Lung (tissue), 12 donors: ENCODE measurements around the gene APOM. TPM values are rescaled to one million over a fixed set of nuclear protein-coding genes. Genes with fewer than 3 reads are reported as not detected.

Experiments
- ATAC-seq: fragments of 200-7000 bp; cut with Tn5 transposase; one replicate; pipeline ENCODE4 v1.9.1; 2020; ENCODE audit warnings: moderate number of reproducible peaks; ENCODE audit not compliant: insufficient read depth, low FRiP score
- DNase-seq, 3 donors: peaks; one replicate each; pipeline ENCODE4 v3.0.0-alpha.2; 2013 to 2017
- H3K27ac ChIP-seq, 2 donors: one replicate each; pipeline ENCODE4 v1.5.1; 2013; ENCODE audit warnings: mild to moderate bottlenecking in 2 of 2, moderate library complexity in 2 of 2, control low read depth in 1 of 2, inconsistent platforms in 1 of 2, low read depth in 1 of 2, low read length in 1 of 2
- H3K27me3 ChIP-seq, 3 donors: one replicate each; pipeline ENCODE4 v1.5.1; 2013; ENCODE audit warnings: low read length in 2 of 3; ENCODE audit not compliant: control insufficient read depth in 3 of 3, insufficient read depth in 3 of 3
- H3K36me3 ChIP-seq, 4 donors: one replicate each; pipeline ENCODE4 v1.5.1; 2013; ENCODE audit warnings: low read length in 4 of 4, mild to moderate bottlenecking in 1 of 4, moderate library complexity in 1 of 4; ENCODE audit not compliant: control insufficient read depth in 4 of 4, insufficient read depth in 4 of 4
- H3K4me1 ChIP-seq, 5 donors: one replicate each; pipeline ENCODE4 v1.5.1; 2013; ENCODE audit warnings: low read length in 5 of 5, mild to moderate bottlenecking in 2 of 5, moderate library complexity in 1 of 5; ENCODE audit not compliant: control insufficient read depth in 5 of 5, insufficient read depth in 5 of 5
- H3K4me3 ChIP-seq: one replicate; pipeline ENCODE4 v1.5.1; 2013; ENCODE audit warnings: mild to moderate bottlenecking, control low read depth, moderate library complexity
- H3K9ac ChIP-seq, 2 donors: one replicate each; pipeline ENCODE4 v1.5.1; 2013; ENCODE audit warnings: low read length in 2 of 2, control low read depth in 1 of 2; ENCODE audit not compliant: insufficient read depth in 1 of 2
- H3K9me3 ChIP-seq, 4 donors: one replicate each; pipeline ENCODE4 v1.5.1; 2013; ENCODE audit warnings: low read length in 3 of 4, mild to moderate bottlenecking in 1 of 4, moderate library complexity in 1 of 4; ENCODE audit not compliant: control insufficient read depth in 4 of 4, insufficient read depth in 3 of 4
- WGBS, 2 donors: extraction: QIAGEN DNeasy Blood & Tissue Kit; methylation state at CpG; one replicate each; pipeline ENCODE4 v1.1.7; 2013; 5-methylcytosine and 5-hydroxymethylcytosine counted together
- polyA plus RNA-seq, 2 donors: library from polyadenylated mRNA; stranded (reverse); fragments of 200-250 nt; gene quantifications; one replicate each; pipeline ENCODE4 v1.2.1, GENCODE V29; 2013
- total RNA-seq, 2 donors: library from RNA; depleted of rRNA in 1 of 2; stranded (reverse); fragments of >200 nt in 1 of 2; gene quantifications; one replicate each; pipeline ENCODE4 v1.2.1, GENCODE V29; 2014 to 2021
- TF ChIP-seq, protein P1 (sequence below): IDR thresholded peaks from 2 replicates; pipeline ENCODE4 v1.5.1; 2012; ENCODE audit warnings: mild to moderate bottlenecking; ENCODE audit errors: control extremely low read depth, extremely low read depth
- donor health status: control.
- donor health status: control.
- donor health status: Bipolar disorder and iron deficiency.
- donor health status: healthy.
- donor health status: DM: yes; HTN: yes; CAD: no.

The APOM gene
- total and polyA plus RNA-seq, 4 donors = 1.3 to 8.8 (median 2.3) TPM

DNA sequence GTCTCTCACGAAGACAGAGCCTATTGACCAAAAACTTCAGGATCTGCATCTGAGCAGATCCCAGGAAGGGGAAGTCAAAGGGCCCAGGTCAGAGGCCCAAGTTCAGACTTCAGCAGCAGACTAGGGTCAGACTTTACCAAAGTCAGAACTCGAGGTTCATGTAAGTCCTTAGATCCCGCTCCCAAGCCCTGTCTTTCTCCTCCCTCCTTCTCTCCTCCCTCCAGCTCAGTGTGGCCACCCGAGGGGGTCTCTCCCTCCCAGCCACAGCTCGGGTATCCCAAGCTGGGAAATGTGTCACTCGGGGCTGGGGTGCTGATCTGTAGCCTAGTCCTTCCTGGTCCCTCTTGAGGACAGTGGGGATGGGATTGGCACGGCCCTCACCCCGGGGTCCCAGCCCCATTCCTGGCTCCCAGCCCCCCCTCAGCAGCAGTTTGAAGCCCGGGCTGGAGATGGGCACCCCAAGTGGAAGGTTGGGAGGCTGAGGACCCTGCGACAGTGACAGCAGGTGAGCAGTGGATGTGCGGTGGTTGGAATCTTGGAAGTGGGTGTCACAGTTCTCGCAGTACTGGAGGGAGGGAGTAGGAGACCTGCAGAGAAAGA, 6.5 kb downstream of the APOM start:
- Histone ChIP-seq H3K27me3 (no peaks in the 10 kb centered on the region), H3K36me3 (peaks cover 3 to 18% (median 10%) of the 10 kb centered on the region in 4 donors), H3K27ac (no peak overlapping the region), H3K9me3 (no peaks in the 10 kb centered on the region), H3K9ac (no peak overlapping the region), H3K4me1 (peaks cover 8 to 57% (median 16%) of the 10 kb centered on the region in 5 donors), H3K4me3 (no peak overlapping the region)
- TF ChIP-seq, protein P1, sequence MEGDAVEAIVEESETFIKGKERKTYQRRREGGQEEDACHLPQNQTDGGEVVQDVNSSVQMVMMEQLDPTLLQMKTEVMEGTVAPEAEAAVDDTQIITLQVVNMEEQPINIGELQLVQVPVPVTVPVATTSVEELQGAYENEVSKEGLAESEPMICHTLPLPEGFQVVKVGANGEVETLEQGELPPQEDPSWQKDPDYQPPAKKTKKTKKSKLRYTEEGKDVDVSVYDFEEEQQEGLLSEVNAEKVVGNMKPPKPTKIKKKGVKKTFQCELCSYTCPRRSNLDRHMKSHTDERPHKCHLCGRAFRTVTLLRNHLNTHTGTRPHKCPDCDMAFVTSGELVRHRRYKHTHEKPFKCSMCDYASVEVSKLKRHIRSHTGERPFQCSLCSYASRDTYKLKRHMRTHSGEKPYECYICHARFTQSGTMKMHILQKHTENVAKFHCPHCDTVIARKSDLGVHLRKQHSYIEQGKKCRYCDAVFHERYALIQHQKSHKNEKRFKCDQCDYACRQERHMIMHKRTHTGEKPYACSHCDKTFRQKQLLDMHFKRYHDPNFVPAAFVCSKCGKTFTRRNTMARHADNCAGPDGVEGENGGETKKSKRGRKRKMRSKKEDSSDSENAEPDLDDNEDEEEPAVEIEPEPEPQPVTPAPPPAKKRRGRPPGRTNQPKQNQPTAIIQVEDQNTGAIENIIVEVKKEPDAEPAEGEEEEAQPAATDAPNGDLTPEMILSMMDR = no peak
- WGBS, 2 donors = 87 to 89% methylated on average over 10 to 12 of the region's 12 CpGs
- DNase-seq = no peak
- ATAC-seq = no peak

DNA sequence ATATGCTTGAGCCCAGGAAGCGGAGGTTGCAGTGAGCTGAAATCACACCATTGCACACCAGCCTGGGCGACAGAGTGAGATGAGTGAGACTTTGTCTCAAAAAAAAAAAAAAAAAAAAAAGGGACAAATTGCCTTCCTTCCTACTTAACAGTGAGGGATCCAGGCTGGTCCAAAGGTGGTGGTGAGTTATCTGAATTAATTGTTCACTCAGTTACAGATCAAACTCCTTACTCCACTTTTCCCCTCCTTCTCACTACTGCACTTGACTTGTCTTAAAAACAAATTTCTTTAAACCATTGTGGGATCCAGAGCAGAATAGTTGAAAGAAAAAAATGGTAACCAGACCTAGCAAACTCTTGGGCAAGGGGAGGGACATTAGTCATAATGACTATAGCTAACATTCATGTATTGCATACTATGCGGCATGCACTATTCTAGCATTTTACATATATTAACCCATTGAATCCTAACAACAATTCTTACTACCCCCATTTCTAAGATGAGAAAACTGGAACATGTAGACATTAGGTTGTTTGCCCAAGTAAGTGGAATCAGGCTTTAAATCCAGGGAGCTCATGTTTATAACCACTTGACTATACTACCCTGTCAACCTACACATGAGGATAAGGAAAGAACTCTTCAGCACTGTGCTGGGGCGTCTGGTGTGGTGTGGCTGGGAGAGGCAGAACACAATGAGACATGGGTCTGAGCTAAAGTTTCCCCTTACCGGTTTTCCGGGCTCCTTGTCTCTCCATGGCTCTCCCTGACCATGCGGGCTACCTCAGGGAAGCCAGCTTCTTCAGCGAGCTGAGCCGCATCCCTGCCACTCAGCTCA, 7.6 kb downstream of the APOM start:
- H3K36me3 ChIP-seq = peaks cover 0 to 22% (median 14%) of the 10 kb centered on the region in 4 donors
- H3K9ac ChIP-seq = peak overlapping the region; percentile 4 to 84
- peaks cover 8 to 54% (median 16%) of the 10 kb centered on the region in 5 donors for H3K4me1 ChIP-seq

DNA sequence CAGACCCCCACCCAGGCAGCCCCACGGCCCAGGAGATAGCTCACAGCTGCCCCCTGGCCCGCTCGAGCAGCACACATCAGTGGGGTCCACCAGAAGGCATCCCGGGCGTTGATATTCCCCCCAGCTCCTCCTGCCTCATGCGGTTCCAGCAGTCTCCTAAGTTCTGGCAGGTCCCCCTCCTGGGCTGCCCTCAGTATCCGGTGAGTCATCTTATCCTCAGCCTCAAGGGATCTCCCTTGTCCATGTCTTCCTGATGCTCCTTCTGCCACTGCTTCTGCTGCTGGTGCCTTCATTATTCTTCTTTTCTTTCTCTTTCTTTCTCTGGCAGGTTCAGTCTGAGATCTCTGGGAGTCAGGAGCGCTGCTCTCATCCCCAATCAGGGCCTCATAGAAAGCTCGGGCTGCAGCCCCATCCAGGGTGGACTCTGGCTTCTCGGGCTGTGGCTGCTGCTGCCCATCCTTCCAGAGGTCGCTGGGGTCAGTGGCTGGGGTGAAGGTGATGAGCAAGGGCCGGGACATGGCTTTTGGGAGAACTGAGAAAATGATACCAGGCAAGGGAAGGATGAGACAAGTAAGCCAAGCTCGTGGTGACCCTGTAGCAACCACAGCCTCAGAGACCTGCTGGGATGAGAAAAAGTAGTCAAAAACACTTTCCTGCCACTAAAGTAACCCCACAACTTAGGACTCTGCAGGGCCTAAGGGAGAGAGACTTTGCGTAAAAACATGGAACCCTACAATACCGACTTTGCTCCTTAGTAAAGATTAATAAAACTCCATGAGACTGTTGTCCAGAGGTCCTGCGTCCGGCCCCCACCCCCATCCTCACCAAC, 8.5 kb downstream of the APOM start:
- DNase-seq = peak in 2 of 3 donors; percentile 23 to 43
- no peak for ATAC-seq

More for the DNA sequence above, 7.6 kb downstream of the APOM start:
- no peak for ATAC-seq
- 62% methylated on average over 9 of the region's 9 CpGs for WGBS, 2 donors
- Histone ChIP-seq H3K27ac (peak overlapping the region; percentile 38 to 96), H3K4me3 (no peak overlapping the region), H3K27me3 (no peaks in the 10 kb centered on the region), H3K9me3 (no peaks in the 10 kb centered on the region)
- no peak for DNase-seq
- TF ChIP-seq, protein P1 = no peak

More for the DNA sequence above, 8.5 kb downstream of the APOM start:
- Histone ChIP-seq H3K36me3 (peaks cover 7 to 30% (median 20%) of the 10 kb centered on the region in 4 donors), H3K9ac (peak overlapping the region; percentile 81 to 84), H3K27me3 (no peaks in the 10 kb centered on the region), H3K27ac (peak overlapping the region; percentile 89 to 96), H3K4me1 (peaks cover 3 to 45% (median 16%) of the 10 kb centered on the region in 5 donors), H3K4me3 (peak overlapping the region; percentile 50), H3K9me3 (no peaks in the 10 kb centered on the region)
- WGBS, 2 donors = 21 to 31% methylated on average over 17 of the region's 17 CpGs
- TF ChIP-seq, protein P1 = no peak
